ENCODE measurements around the gene PTGR3. TPM values are rescaled to one million over a fixed set of nuclear protein-coding genes. Genes with fewer than 3 reads are reported as not detected.

The PTGR3 gene
- total RNA-seq, 2 experiments from 2014 or later, result 14.4 to 23.3 TPM

DNA sequence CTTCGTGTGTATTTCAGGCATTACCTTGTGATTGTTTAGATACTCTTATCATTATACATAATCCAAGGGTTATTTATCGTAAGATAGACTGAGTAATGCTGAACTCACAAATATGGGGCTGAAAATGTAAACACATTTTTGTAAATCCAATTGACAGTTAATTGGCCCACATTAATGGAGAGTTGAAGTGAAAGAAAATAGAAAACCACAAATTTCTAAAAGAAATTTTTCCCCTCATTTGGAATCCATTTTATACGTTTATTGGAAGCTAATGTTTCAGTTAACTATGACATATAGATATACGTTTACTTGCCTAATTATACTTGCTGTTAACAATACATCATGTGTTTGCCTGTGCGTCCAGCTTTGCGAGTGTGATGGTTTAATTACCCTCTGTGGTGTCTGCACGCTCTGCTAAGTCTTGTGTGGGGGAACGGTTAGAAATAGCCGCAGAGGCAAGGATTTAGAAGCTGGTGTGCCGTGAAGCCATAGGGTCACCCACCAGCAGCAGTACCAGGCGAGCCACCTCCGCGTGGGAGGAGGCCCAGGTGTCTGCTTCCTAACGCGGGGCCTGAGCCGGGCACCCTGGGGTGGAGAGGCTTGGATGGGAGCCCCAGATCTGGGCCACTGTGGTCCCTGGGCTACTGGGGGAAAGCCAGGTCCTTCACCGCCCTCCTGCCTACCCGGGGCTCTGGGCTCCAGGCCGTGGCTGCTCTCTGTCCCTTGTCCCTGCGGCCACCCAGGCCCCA, 39.7 kb upstream of the PTGR3 start:
- intact Hi-C loops (cut with DNase I, micrococcal nuclease), result loop anchor here in 1 of 2 experiments (1.0 to 10.0 kb wide), 3 partner anchors 38 to 354 kb away; partner anchors contain the start of gene TSHZ1
- POLR2A ChIA-PET, result interaction anchor here (0.8 kb wide), 1 partner anchor 38 kb away, joined by 3 read pairs; the partner anchor contains the start of gene TSHZ1
- no peak for DNase-seq

DNA sequence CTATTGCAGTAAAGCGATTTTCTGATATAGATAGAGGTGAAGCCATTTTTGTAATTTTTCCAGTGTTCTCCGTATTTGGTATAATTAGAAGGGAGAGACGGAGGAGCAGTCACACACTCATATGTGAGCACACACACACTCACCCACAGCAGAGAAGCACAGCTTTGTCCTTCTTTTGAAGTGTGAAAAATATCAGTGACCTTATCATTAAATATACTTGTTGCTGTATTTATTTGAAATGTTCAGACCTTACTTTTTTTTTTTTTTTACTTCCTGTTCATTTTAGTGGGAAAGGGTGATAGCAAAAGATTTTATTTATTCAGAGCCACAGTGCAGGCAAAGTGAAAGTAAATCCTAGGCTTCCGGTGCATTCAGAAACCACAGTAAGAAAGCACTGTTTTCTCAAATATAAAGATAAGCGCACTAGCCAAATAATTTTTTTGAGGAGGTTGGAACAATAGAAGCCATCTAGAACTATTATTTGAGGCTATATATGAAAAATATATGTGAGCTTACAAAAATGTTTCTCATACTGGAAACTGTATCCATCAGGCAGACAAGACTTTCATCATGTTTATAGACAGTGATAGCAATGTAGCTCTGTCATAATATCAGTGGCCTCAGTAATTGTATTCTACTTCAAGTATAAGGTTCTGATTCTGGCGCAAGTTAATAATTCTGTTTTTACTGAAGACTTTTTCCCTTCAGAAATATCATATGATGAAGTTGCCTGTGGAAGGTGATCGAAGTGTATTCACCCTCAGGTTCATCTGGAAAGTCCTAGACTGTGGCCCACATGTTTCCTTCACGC, 38.9 kb upstream of the PTGR3 start:
- ChIA-PET CTCF (interaction anchor here (0.9 to 1.1 kb wide), 2 partner anchors 14 to 35 kb away, joined by 3 read pairs; no protein-coding TSS in a partner anchor), POLR2A (interaction anchor here (0.6 kb wide), 1 partner anchor 35 kb away, joined by 6 read pairs; no protein-coding TSS in a partner anchor)
- Mint-ChIP-seq H3K9me3 (ENCODE audit: low read depth) (peaks cover 2% of the 10 kb centered on the region), H3K4me3 (peak overlapping the region; percentile 77), H3K36me3 (ENCODE audit: low read depth) (no peaks in the 10 kb centered on the region), H3K27ac (peak overlapping the region; percentile 98), H3K4me1 (peaks cover 52% of the 10 kb centered on the region), H3K27me3 (no peaks in the 10 kb centered on the region)
- ATAC-seq, result peak; percentile 47
- no peak for DNase-seq
- intact Hi-C loops (cut with DNase I, micrococcal nuclease), result loop anchor here (1.0 to 10.0 kb wide), 4 partner anchors 38 to 353 kb away; partner anchors contain the start of gene TSHZ1 (in 2 of the 2)

More for the DNA sequence above, 39.7 kb upstream of the PTGR3 start:
- no peak for ATAC-seq
- no peaks in the 10 kb centered on the region for H3K36me3 Mint-ChIP-seq (ENCODE audit: low read depth)
- H3K9me3 Mint-ChIP-seq (ENCODE audit: low read depth), result peaks cover 2% of the 10 kb centered on the region
- no peaks in the 10 kb centered on the region for H3K27me3 Mint-ChIP-seq
- H3K4me1 Mint-ChIP-seq, result peaks cover 59% of the 10 kb centered on the region
- CTCF ChIA-PET, result interaction anchor here (0.9 to 1.1 kb wide), 2 partner anchors 13 to 36 kb away, joined by 3 read pairs; no protein-coding TSS in a partner anchor
- peak overlapping the region; percentile 77 for H3K4me3 Mint-ChIP-seq
- H3K27ac Mint-ChIP-seq, result peak overlapping the region; percentile 98

DNA sequence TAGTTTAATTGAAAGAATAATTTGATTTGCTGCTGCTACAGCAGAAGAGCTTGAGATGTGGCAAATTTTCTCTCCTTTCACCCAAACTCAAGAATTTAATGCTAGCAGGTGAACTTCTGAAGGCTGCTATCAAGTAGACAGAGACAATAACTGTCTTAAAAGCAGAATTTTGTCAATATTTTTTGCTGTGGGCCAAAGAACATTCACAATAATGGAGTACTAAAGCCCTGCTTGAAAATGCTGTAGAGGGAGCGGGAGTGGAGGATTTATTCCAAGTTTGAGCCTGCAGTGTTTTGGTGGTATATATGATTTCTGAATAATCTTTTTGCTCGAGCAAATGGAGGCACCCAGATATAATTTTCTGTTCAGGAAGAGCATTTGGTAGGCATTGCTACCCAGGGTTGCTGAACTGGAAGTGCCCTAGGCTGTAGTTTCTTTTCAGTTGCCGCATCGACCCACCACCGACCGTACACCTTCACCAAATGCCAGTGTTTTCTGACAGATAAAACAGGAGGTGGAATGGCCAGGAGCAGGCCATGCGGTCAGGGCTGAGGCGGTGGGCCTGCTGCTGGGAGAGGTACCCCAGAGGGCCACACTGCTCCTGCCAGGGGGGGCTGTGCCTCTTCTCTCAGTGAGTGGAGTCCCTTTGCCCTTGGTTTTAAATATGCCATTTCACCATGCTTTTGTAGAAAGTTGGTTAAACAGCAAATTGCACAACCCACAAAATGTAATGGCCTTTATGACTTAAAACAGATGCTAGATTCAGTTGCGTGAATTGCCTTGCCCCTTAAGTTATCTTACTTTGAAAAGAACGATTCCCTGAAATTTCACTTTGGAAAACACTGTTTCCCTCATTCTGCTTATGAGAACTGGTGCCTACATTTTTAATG, 38.0 kb upstream of the PTGR3 start:
- ChIA-PET POLR2A (interaction anchor here (0.6 to 1.0 kb wide), 5 partner anchors 34 to 1152 kb away, joined by 3 to 6 read pairs (median 3); partner anchors contain the start of gene TSHZ1), CTCF (interaction anchor here (1.2 to 1.3 kb wide), 2 partner anchors 10 to 36 kb away, joined by 3 to 4 read pairs; partner anchors contain the start of gene TSHZ1)
- intact Hi-C loops (cut with DNase I, micrococcal nuclease), result loop anchor here (1.0 to 10.0 kb wide), 4 partner anchors 37 to 352 kb away; partner anchors contain the start of gene TSHZ1 (in 1 of the 2)
- ATAC-seq (peak; percentile 11), DNase-seq (peak; percentile 37)
- no peaks in the 10 kb centered on the region for H3K27me3 Mint-ChIP-seq
- H3K27ac Mint-ChIP-seq, result peak overlapping the region; percentile 98
- H3K4me1 Mint-ChIP-seq, result peaks cover 51% of the 10 kb centered on the region
- no peaks in the 10 kb centered on the region for H3K36me3 Mint-ChIP-seq (ENCODE audit: low read depth)
- peaks cover 2% of the 10 kb centered on the region for H3K9me3 Mint-ChIP-seq (ENCODE audit: low read depth)
- H3K4me3 Mint-ChIP-seq, result peak overlapping the region; percentile 77

DNA sequence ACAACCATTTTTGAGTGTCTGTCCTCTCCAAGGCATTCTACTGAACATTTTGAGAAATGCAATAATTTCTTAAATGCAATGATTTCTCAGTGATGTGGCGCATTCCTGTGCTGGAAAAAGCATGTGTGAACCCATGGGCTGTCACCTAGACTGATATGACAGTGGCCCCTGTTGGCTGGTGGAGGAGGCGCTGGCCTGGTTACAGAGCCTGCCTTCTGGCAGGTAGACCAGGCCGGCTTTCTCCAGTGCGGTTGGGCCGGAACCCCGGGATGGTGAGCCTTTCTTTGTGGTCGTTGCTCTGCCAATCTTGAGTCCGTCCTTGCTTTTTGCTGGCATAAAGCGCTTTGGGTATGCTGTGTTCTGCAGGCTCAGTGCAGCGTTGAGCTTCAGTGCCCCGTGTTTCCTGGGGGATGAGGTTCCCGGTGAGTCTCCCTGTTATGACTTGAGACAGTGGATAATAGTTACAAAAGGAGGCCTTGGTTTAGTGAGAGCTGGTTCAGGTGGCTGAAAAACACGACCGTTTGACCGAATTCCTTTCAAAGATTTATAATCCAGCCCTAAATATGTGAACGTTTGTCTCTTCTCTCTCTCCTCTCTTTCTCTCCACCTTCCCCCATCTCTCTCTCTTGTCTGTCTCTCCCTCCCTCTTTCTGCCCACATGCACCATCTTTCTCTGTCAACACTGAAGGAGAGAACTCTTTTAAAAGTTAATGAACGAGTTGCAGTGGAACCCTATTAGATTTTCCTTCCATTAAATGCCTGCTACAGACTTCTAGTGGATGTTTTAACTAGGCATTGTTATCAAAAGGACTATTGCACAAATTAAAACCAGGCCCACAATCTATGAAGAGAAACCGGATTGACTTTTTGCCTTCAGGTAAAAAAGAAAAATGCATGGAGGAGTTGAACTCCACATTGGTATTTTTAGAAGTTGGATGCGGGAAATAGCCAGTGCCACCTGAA, 35.7 kb upstream of the PTGR3 start:
- Mint-ChIP-seq H3K4me1 (peaks cover 39% of the 10 kb centered on the region), H3K9me3 (ENCODE audit: low read depth) (no peaks in the 10 kb centered on the region), H3K36me3 (ENCODE audit: low read depth) (no peaks in the 10 kb centered on the region), H3K27me3 (no peaks in the 10 kb centered on the region), H3K27ac (peak overlapping the region; percentile 71), H3K4me3 (no peak overlapping the region)
- ATAC-seq (peak; percentile 42), DNase-seq (peak; percentile 59)
- POLR2A ChIA-PET, result interaction anchor here (0.6 kb wide), 1 partner anchor 22 kb away, joined by 3 read pairs; no protein-coding TSS in a partner anchor
- CTCF ChIA-PET, result interaction anchor here (0.6 to 0.7 kb wide), 2 partner anchors 60 to 621 kb away, joined by 3 to 5 read pairs; no protein-coding TSS in a partner anchor
- intact Hi-C loops (cut with DNase I, micrococcal nuclease), result loop anchor here in 1 of 2 experiments (10.0 kb wide), 2 partner anchors 60 to 350 kb away; no protein-coding TSS in a partner anchor

DNA sequence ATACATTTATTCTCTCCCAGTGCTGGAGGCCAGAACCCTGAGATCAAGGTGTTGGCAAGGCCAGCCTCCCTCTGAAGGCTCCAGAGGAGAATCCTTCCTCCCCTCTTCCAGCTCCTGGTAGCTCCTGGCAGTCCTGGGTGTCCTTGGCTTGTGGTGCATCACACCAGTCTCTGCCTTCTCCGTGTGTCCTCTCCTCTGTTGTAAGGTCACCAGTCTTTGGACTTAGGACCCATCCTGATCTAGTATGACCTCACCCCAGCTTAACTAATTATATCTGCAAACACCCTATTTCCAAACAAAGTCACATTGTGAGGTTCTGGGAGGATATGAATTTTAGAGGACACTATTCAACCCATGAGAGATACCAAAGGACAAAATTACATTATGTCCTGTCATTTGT, 32.8 kb upstream of the PTGR3 start:
- Mint-ChIP-seq H3K4me1 (peaks cover 30% of the 10 kb centered on the region), H3K27ac (no peak overlapping the region), H3K9me3 (ENCODE audit: low read depth) (no peaks in the 10 kb centered on the region), H3K27me3 (no peaks in the 10 kb centered on the region), H3K4me3 (no peak overlapping the region), H3K36me3 (ENCODE audit: low read depth) (peaks cover 6% of the 10 kb centered on the region)
- CTCF ChIA-PET, result no interaction called here
- intact Hi-C loops (cut with DNase I, micrococcal nuclease), result loop anchor here in 1 of 2 experiments (10.0 kb wide), 2 partner anchors 63 to 347 kb away; no protein-coding TSS in a partner anchor
- DNase-seq, result no peak
- POLR2A ChIA-PET, result no interaction called here
- ATAC-seq, result no peak

DNA sequence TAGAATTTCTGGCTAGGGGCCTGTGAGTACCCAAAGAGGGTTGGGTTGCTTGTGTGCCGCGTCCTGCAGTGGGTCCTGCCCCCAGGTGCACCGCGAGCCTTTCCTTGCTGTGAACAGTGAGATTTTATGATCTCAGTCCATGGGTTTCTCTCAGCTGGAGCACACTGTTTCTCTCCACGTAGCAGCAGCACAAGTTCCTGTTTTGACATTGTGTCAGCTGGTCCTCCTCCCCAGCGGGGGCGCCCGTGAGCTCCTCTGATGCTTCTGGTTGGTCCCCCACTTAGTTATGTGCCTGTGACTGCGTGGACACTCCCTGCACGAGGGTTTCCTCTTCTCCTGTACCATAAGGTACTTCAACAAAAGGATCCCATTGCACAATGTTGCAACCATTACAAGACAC, 31.5 kb upstream of the PTGR3 start:
- DNase-seq (peak; percentile 34), ATAC-seq (no peak)
- H3K4me3 Mint-ChIP-seq, result no peak overlapping the region
- peaks cover 9% of the 10 kb centered on the region for H3K36me3 Mint-ChIP-seq (ENCODE audit: low read depth)
- H3K27ac Mint-ChIP-seq, result no peak overlapping the region
- H3K27me3 Mint-ChIP-seq, result no peaks in the 10 kb centered on the region
- CTCF ChIA-PET, result no interaction called here
- POLR2A ChIA-PET, result interaction anchor here (0.6 kb wide), 1 partner anchor 1744 kb away, joined by 3 read pairs; no protein-coding TSS in a partner anchor
- intact Hi-C loops (cut with DNase I, micrococcal nuclease), result loop anchor here in 1 of 2 experiments (10.0 kb wide), 2 partner anchors 64 to 346 kb away; no protein-coding TSS in a partner anchor
- peaks cover 24% of the 10 kb centered on the region for H3K4me1 Mint-ChIP-seq
- no peaks in the 10 kb centered on the region for H3K9me3 Mint-ChIP-seq (ENCODE audit: low read depth)

DNA sequence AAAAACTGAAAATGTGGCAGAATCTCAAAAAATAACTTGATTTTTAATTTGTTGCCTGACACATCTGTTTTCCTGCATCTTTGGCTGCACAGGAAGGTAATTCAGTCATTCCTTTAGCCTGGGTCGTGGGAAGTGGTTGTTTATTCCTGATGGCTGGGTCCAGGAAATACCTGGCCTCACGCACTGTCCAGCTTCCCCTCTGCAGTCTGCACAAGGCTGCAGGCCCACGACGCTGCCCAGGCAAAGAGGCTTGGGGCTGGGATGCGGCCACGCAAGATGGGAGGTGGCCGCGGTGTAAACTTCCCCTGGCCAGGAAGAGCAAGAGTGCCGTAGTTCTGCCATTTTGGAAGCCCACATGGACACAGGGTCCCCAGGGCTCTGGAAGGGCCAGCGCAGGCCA, 29.8 kb upstream of the PTGR3 start:
- H3K4me3 Mint-ChIP-seq, result no peak overlapping the region
- H3K27ac Mint-ChIP-seq, result no peak overlapping the region
- peaks cover 15% of the 10 kb centered on the region for H3K4me1 Mint-ChIP-seq
- ChIA-PET POLR2A (no interaction called here), CTCF (no interaction called here)
- no peaks in the 10 kb centered on the region for H3K27me3 Mint-ChIP-seq
- no peaks in the 10 kb centered on the region for H3K9me3 Mint-ChIP-seq (ENCODE audit: low read depth)
- intact Hi-C loops (cut with DNase I, micrococcal nuclease), result no loop called here
- no peak for ATAC-seq
- DNase-seq, result no peak
- peaks cover 9% of the 10 kb centered on the region for H3K36me3 Mint-ChIP-seq (ENCODE audit: low read depth)

DNA sequence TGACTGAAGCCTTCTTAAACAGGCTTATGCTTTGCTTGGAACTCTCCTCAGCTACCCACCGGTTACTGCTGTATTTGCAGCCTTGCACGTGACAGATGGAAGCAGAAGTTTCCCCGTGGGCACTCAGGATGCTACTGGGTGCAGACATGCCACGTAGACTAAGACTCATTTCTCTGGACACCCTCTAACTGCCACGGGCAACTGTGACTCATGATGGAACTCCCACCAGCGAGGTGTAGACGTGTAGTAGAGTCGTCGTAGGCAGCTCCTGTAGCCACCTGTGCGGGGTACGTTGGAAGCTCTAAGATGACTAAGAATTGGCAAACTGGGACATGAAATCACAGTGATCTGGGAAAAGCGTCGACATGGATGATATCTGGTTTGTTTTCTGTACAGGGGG, 29.2 kb upstream of the PTGR3 start:
- intact Hi-C loops (cut with DNase I, micrococcal nuclease), result no loop called here
- peaks cover 18% of the 10 kb centered on the region for H3K4me1 Mint-ChIP-seq
- H3K27me3 Mint-ChIP-seq, result no peaks in the 10 kb centered on the region
- no peak overlapping the region for H3K4me3 Mint-ChIP-seq
- CTCF ChIA-PET, result no interaction called here
- H3K27ac Mint-ChIP-seq, result no peak overlapping the region
- POLR2A ChIA-PET, result no interaction called here
- H3K36me3 Mint-ChIP-seq (ENCODE audit: low read depth), result peaks cover 9% of the 10 kb centered on the region
- H3K9me3 Mint-ChIP-seq (ENCODE audit: low read depth), result no peaks in the 10 kb centered on the region
- no peak for DNase-seq
- ATAC-seq, result no peak

DNA sequence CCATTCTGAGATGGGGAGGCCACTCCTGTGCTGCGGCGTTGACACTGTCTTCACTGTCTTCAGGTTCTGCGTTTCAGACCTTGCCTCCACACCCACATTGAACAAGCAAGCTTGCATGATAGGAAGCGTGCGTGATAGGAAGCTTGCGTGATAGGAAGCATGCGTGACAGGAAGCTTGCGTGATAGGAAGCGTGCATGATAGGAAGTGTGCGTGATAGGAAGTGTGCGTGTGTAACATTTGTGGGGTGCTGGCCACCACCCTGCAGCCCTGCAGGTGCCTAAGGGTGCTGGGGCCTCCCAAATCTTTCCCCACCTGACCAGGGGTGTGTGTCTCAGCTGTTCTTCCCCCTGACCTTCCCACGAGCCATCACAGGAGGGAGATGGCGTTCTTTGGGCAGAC, 27.0 kb upstream of the PTGR3 start:
- H3K27ac Mint-ChIP-seq, result no peak overlapping the region
- intact Hi-C loops (cut with DNase I, micrococcal nuclease), result no loop called here
- H3K27me3 Mint-ChIP-seq, result no peaks in the 10 kb centered on the region
- no peak for DNase-seq
- CTCF ChIA-PET, result interaction anchor here (0.9 to 1.0 kb wide), 2 partner anchors 20 to 575 kb away, joined by 3 to 4 read pairs; no protein-coding TSS in a partner anchor
- ATAC-seq, result no peak
- POLR2A ChIA-PET, result no interaction called here
- H3K9me3 Mint-ChIP-seq (ENCODE audit: low read depth), result no peaks in the 10 kb centered on the region
- no peak overlapping the region for H3K4me3 Mint-ChIP-seq
- H3K4me1 Mint-ChIP-seq, result peaks cover 20% of the 10 kb centered on the region
- H3K36me3 Mint-ChIP-seq (ENCODE audit: low read depth), result peaks cover 9% of the 10 kb centered on the region

Measured in activated CD4-positive, alpha-beta T cell treated with anti-CD3 and anti-CD28 coated beads for 36 hours (primary cell).